ENCODE measurements around the gene COL26A1.

DNA sequence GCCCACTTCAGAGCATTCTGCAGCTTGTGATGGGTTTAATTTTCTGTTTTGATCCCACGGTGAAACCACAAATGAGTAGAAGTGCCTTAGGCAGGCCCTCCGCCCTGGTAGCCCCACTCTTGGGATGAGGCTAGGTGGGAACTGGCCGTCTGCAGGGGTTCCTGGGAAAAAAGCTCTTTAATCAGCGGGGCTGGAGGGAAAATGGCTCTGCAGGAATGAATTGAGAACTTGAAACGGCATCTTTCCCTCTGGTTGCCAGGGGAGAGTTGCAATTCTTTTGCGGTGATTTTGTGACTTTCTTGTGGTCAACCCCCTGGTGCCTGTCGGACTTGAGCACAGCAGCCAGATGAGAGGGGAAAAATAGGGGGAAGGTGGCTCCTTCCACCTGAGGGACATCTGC is 32.7 kb downstream of the COL26A1 start:
- TF ChIP-seq, protein P1, sequence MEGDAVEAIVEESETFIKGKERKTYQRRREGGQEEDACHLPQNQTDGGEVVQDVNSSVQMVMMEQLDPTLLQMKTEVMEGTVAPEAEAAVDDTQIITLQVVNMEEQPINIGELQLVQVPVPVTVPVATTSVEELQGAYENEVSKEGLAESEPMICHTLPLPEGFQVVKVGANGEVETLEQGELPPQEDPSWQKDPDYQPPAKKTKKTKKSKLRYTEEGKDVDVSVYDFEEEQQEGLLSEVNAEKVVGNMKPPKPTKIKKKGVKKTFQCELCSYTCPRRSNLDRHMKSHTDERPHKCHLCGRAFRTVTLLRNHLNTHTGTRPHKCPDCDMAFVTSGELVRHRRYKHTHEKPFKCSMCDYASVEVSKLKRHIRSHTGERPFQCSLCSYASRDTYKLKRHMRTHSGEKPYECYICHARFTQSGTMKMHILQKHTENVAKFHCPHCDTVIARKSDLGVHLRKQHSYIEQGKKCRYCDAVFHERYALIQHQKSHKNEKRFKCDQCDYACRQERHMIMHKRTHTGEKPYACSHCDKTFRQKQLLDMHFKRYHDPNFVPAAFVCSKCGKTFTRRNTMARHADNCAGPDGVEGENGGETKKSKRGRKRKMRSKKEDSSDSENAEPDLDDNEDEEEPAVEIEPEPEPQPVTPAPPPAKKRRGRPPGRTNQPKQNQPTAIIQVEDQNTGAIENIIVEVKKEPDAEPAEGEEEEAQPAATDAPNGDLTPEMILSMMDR (IDR thresholded peaks at IDR 0.05; ENCODE audit: poor library complexity, severe bottlenecking): no peak
- no peak for TF ChIP-seq TAF1 (IDR thresholded peaks at IDR 0.05; ENCODE audit: low read depth)
- TF ChIP-seq EZH2 (IDR thresholded peaks at IDR 0.05; ENCODE audit: borderline replicate concordance, insufficient read depth, low read length, poor library complexity, severe bottlenecking): no peak
- TF ChIP-seq POLR2AphosphoS5 (IDR thresholded peaks at IDR 0.05): no peak

Data from neural cell (in vitro differentiated cells).